IPS DF 6.9 (cell line): ENCODE results near the gene C11orf65.
"Not testable (repeated sequence)": the region's sequence is repeated elsewhere in the genome, so short reads cannot be mapped to it uniquely, and the experiment has no call there.

Source experiments
- DNase-seq: peaks from one replicate; pipeline ENCODE4 v3.0.0-alpha.2; 2013; ENCODE audit warnings: low read depth, low spot score
- H3K27ac ChIP-seq: one replicate; pipeline ENCODE4 v1.5.1; 2013; ENCODE audit warnings: low read length, control low read depth
- H3K27me3 ChIP-seq: 2 replicates; pipeline ENCODE4 v1.6.1; 2013; ENCODE audit warnings: mild to moderate bottlenecking, low read length; ENCODE audit not compliant: control insufficient read depth, insufficient read depth
- H3K36me3 ChIP-seq: 2 replicates; pipeline ENCODE4 v1.6.1; 2013; ENCODE audit warnings: low read length; ENCODE audit not compliant: control insufficient read depth, insufficient read depth
- H3K4me1 ChIP-seq: 2 replicates; pipeline ENCODE4 v1.6.1; 2013; ENCODE audit warnings: low read length; ENCODE audit not compliant: control insufficient read depth, insufficient read depth
- H3K4me3 ChIP-seq: 2 replicates; pipeline ENCODE4 v1.5.1; 2013; ENCODE audit warnings: mild to moderate bottlenecking, low read length
- H3K9me3 ChIP-seq: 2 replicates; pipeline ENCODE4 v1.6.1; 2013; ENCODE audit warnings: low read length, inconsistent platforms; ENCODE audit not compliant: control insufficient read depth, insufficient read depth
- WGBS: extraction: QIAGEN DNeasy Blood & Tissue Kit; methylation state at CpG from one replicate; pipeline ENCODE4 v1.1.7; 2013; ENCODE audit warnings: mixed read lengths, missing lambda C conversion rate; ENCODE audit not compliant: insufficient read length, insufficient coverage; 5-methylcytosine and 5-hydroxymethylcytosine counted together

The C11orf65 gene

GRCh38 chr11:108417551-108417950 is 49.8 kb downstream of the C11orf65 start:
- not testable (repeated sequence) for DNase-seq, H3K27ac ChIP-seq, H3K9me3 ChIP-seq, H3K4me3 ChIP-seq, H3K4me1 ChIP-seq, H3K36me3 ChIP-seq, H3K27me3 ChIP-seq
- no CpG with 5 or more reads among the region's 2 CpGs for WGBS

- Histone ChIP-seq H3K27ac (no peak overlapping the region), H3K36me3 (no peaks in the 10 kb centered on the region)
Observed at GRCh38 chr11:108414958-108415357, 52.4 kb downstream of the C11orf65 start.

GRCh38 chr11:108405706-108406105 is 61.6 kb downstream of the C11orf65 start:
- Histone ChIP-seq H3K9me3 (no peaks in the 10 kb centered on the region), H3K36me3 (no peaks in the 10 kb centered on the region), H3K27ac (no peak overlapping the region), H3K27me3 (no peaks in the 10 kb centered on the region), H3K4me3 (no peak overlapping the region), H3K4me1 (no peaks in the 10 kb centered on the region)
- no peak for DNase-seq
- whole genome bisulfite sequencing, result no CpG with 5 or more reads among the region's 1 CpG

More at GRCh38 chr11:108414958-108415357, 52.4 kb downstream of the C11orf65 start:
- H3K27me3 ChIP-seq, result no peaks in the 10 kb centered on the region
- H3K4me3 ChIP-seq, result no peak overlapping the region
- no peaks in the 10 kb centered on the region for H3K9me3 ChIP-seq
- DNase-seq, result no peak
- no peaks in the 10 kb centered on the region for H3K4me1 ChIP-seq

- Histone ChIP-seq H3K4me3 (no peak overlapping the region), H3K27ac (no peak overlapping the region), H3K36me3 (no peaks in the 10 kb centered on the region), H3K4me1 (no peaks in the 10 kb centered on the region), H3K9me3 (no peaks in the 10 kb centered on the region), H3K27me3 (no peaks in the 10 kb centered on the region)
- no peak for DNase-seq
- WGBS, result no CpG with 5 or more reads among the region's 1 CpG
Observed at GRCh38 chr11:108403052-108403451, 64.3 kb downstream of the C11orf65 start.

GRCh38 chr11:108402241-108402640 is 65.1 kb downstream of the C11orf65 start:
- DNase-seq, result no peak
- WGBS, result no CpG with 5 or more reads among the region's 1 CpG
- H3K4me1 ChIP-seq, result no peaks in the 10 kb centered on the region
- no peaks in the 10 kb centered on the region for H3K36me3 ChIP-seq
- H3K4me3 ChIP-seq, result no peak overlapping the region
- no peak overlapping the region for H3K27ac ChIP-seq
- H3K9me3 ChIP-seq, result no peaks in the 10 kb centered on the region
- no peaks in the 10 kb centered on the region for H3K27me3 ChIP-seq

- no peak overlapping the region for H3K27ac ChIP-seq
- no CpG with 5 or more reads among the region's 6 CpGs for WGBS
Observed at GRCh38 chr11:108398439-108398838, 68.9 kb downstream of the C11orf65 start.

GRCh38 chr11:108396672-108397071 is 70.7 kb downstream of the C11orf65 start:
- WGBS, result no CpG with 5 or more reads among the region's 6 CpGs
- H3K9me3 ChIP-seq, H3K4me3 ChIP-seq, H3K4me1 ChIP-seq, DNase-seq, H3K27me3 ChIP-seq, H3K36me3 ChIP-seq, H3K27ac ChIP-seq: not testable (repeated sequence)

More at GRCh38 chr11:108398439-108398838, 68.9 kb downstream of the C11orf65 start:
- no peaks in the 10 kb centered on the region for H3K27me3 ChIP-seq
- no peaks in the 10 kb centered on the region for H3K4me1 ChIP-seq
- no peaks in the 10 kb centered on the region for H3K36me3 ChIP-seq
- no peak for DNase-seq
- no peak overlapping the region for H3K4me3 ChIP-seq
- H3K9me3 ChIP-seq, result no peaks in the 10 kb centered on the region

GRCh38 chr11:108394744-108395284 is 72.5 kb downstream of the C11orf65 start:
- Histone ChIP-seq H3K4me1 (no peaks in the 10 kb centered on the region), H3K9me3 (no peaks in the 10 kb centered on the region), H3K27ac (no peak overlapping the region), H3K36me3 (no peaks in the 10 kb centered on the region), H3K27me3 (no peaks in the 10 kb centered on the region), H3K4me3 (no peak overlapping the region)
- no peak for DNase-seq
- no CpG with 5 or more reads among the region's 4 CpGs for WGBS

- Histone ChIP-seq H3K9me3 (no peaks in the 10 kb centered on the region), H3K36me3 (no peaks in the 10 kb centered on the region), H3K27me3 (no peaks in the 10 kb centered on the region), H3K27ac (no peak overlapping the region), H3K4me1 (no peaks in the 10 kb centered on the region), H3K4me3 (no peak overlapping the region)
- DNase-seq, result no peak
- WGBS, result no CpG with 5 or more reads among the region's 1 CpG
Observed at GRCh38 chr11:108393046-108393445, 74.3 kb downstream of the C11orf65 start.

GRCh38 chr11:108392353-108392752 is 75.0 kb downstream of the C11orf65 start:
- Histone ChIP-seq H3K27ac (no peak overlapping the region), H3K4me1 (no peaks in the 10 kb centered on the region), H3K27me3 (no peaks in the 10 kb centered on the region), H3K4me3 (no peak overlapping the region), H3K36me3 (no peaks in the 10 kb centered on the region), H3K9me3 (no peaks in the 10 kb centered on the region)
- no CpG with 5 or more reads among the region's 1 CpG for WGBS
- no peak for DNase-seq

GRCh38 chr11:108388576-108388975 is 78.8 kb downstream of the C11orf65 start:
- H3K27me3 ChIP-seq, result no peaks in the 10 kb centered on the region
- no peak overlapping the region for H3K27ac ChIP-seq
- no CpG with 5 or more reads among the region's 5 CpGs for WGBS
- no peaks in the 10 kb centered on the region for H3K36me3 ChIP-seq
- no peaks in the 10 kb centered on the region for H3K4me1 ChIP-seq
- no peak for DNase-seq
- H3K4me3 ChIP-seq, result no peak overlapping the region
- no peaks in the 10 kb centered on the region for H3K9me3 ChIP-seq
